IPS DF 6.9 (cell line): ENCODE measurements around the gene PACSIN2.
"Not testable (repeated sequence)": the region's sequence is repeated elsewhere in the genome, so short reads cannot be mapped to it uniquely, and the experiment has no call there.

Experiments used
- DNase-seq: peaks from one replicate; pipeline ENCODE4 v3.0.0-alpha.2; 2013; ENCODE audit warnings: low read depth, low spot score
- H3K27ac ChIP-seq: one replicate; pipeline ENCODE4 v1.5.1; 2013; ENCODE audit warnings: low read length, control low read depth
- H3K27me3 ChIP-seq: 2 replicates; pipeline ENCODE4 v1.6.1; 2013; ENCODE audit warnings: mild to moderate bottlenecking, low read length; ENCODE audit not compliant: control insufficient read depth, insufficient read depth
- H3K36me3 ChIP-seq: 2 replicates; pipeline ENCODE4 v1.6.1; 2013; ENCODE audit warnings: low read length; ENCODE audit not compliant: control insufficient read depth, insufficient read depth
- H3K4me1 ChIP-seq: 2 replicates; pipeline ENCODE4 v1.6.1; 2013; ENCODE audit warnings: low read length; ENCODE audit not compliant: control insufficient read depth, insufficient read depth
- H3K4me3 ChIP-seq: 2 replicates; pipeline ENCODE4 v1.5.1; 2013; ENCODE audit warnings: mild to moderate bottlenecking, low read length
- H3K9me3 ChIP-seq: 2 replicates; pipeline ENCODE4 v1.6.1; 2013; ENCODE audit warnings: low read length, inconsistent platforms; ENCODE audit not compliant: control insufficient read depth, insufficient read depth
- WGBS: extraction: QIAGEN DNeasy Blood & Tissue Kit; methylation state at CpG from one replicate; pipeline ENCODE4 v1.1.7; 2013; ENCODE audit warnings: mixed read lengths, missing lambda C conversion rate; ENCODE audit not compliant: insufficient read length, insufficient coverage; 5-methylcytosine and 5-hydroxymethylcytosine counted together

The PACSIN2 gene

DNA sequence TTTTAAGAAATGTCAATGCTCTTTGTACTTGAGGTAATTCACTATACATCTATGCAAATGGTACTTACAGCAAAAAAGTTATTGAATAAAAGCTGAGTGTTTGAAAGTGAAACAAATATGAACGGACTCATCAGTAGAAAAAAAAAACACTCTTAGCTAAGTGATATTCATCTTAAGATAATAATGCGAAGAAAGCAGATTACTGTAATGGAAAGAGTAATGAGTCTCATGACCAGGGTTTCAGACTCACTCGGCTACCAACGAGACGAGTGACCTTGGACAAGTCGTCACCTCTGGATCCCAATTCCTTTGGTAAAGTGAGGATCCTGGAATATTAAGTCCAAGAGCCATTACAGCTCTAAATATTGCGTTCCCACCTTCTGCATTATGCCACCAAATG is 57.0 kb downstream of the PACSIN2 start:
- no peak overlapping the region for H3K27ac ChIP-seq
- no peaks in the 10 kb centered on the region for H3K36me3 ChIP-seq
- no peaks in the 10 kb centered on the region for H3K9me3 ChIP-seq
- WGBS: no CpG with 5 or more reads among the region's 7 CpGs
- H3K4me1 ChIP-seq: peaks cover 6% of the 10 kb centered on the region
- no peak for DNase-seq
- no peak overlapping the region for H3K4me3 ChIP-seq
- no peaks in the 10 kb centered on the region for H3K27me3 ChIP-seq

- DNase-seq: no peak
- H3K4me1 ChIP-seq: peaks cover 4% of the 10 kb centered on the region; the same call in 1 of the 2 replicates
- no peaks in the 10 kb centered on the region for H3K27me3 ChIP-seq
- H3K4me3 ChIP-seq: no peak overlapping the region
- no peaks in the 10 kb centered on the region for H3K9me3 ChIP-seq
- WGBS: no CpG with 5 or more reads among the region's 3 CpGs
- H3K27ac ChIP-seq: no peak overlapping the region
- H3K36me3 ChIP-seq: no peaks in the 10 kb centered on the region
Measured at GRCh38 chr22:42957544-42957943, 57.4 kb downstream of the PACSIN2 start.

DNA sequence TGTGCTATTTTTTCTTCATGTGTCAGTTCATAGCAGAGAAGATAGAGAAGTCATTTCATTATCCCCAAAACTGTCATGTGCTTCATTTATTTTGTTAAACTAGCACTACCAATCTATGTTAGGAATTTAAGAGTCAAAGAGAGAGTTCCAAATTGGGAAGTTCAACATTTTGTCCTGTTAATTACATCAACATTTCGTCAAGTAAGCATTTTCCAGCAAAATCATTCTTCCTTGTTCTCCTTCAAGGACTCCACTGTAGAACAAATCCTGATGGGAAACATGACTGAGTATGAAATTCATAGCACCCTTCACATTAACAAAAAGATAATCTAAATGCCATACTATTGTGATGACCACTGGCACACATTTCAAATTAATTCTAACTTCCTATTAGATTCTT is 59.1 kb downstream of the PACSIN2 start:
- H3K4me3 ChIP-seq: no peak overlapping the region
- no peak overlapping the region for H3K27ac ChIP-seq
- H3K4me1 ChIP-seq: peaks cover 4% of the 10 kb centered on the region; the same call in 1 of the 2 replicates
- H3K9me3 ChIP-seq: no peaks in the 10 kb centered on the region
- H3K27me3 ChIP-seq: no peaks in the 10 kb centered on the region
- DNase-seq: no peak
- H3K36me3 ChIP-seq: no peaks in the 10 kb centered on the region
- WGBS: no CpG with 5 or more reads among the region's 1 CpG

DNA sequence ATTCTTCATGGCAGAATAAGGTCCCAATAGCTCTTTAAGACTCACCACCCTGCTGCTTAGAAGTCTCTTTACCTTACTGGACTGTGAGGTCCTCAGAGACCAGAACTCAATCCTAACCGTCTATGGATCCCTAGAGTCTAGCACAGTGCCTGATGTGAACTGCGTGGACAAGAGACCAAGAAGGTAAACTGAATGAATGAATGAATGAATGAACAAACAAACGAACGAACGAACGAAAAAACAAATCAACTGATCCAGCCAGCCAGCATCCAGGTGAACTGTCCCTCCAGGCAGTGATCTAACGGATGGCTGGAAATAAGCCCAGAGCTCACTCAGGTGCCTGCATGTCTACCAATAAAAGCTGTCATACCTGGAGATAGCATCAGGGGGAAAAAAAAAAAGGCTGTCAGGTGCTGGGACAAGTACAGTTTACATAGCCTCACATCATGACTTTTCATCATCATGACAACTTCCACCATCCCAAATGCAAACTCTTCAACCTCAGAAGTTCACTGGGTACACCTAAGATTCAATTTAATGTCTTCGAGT is 59.8 kb downstream of the PACSIN2 start:
- Histone ChIP-seq H3K9me3 (no peaks in the 10 kb centered on the region), H3K27me3 (no peaks in the 10 kb centered on the region), H3K36me3 (no peaks in the 10 kb centered on the region), H3K4me1 (peaks cover 5% of the 10 kb centered on the region; the same call in 1 of the 2 replicates), H3K4me3 (no peak overlapping the region), H3K27ac (no peak overlapping the region)
- WGBS: no CpG with 5 or more reads among the region's 8 CpGs
- no peak for DNase-seq

DNA sequence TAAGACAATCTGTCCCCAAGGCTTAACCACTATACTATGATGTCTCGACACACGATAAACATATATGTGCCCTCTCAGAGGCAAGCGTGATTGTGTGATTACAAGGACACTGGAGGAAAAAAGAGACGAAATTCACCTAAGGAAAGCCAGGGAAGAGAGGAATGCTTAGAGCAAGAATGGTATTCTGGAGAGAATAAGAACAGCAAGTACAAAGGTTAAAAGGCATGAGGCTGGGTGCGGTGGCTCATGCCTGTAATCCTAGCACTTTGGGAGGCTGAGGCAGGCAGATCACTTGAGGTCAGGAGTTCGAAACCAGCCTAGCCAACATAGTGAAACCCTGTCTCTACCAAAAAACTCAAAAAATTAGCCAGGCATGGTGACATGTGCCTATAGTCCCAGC is 61.2 kb downstream of the PACSIN2 start:
- H3K4me1 ChIP-seq, H3K36me3 ChIP-seq, H3K9me3 ChIP-seq, H3K27ac ChIP-seq, H3K4me3 ChIP-seq, DNase-seq, H3K27me3 ChIP-seq: not testable (repeated sequence)
- WGBS: no CpG with 5 or more reads among the region's 6 CpGs

GRCh38 chr22:42951093-42951710 is 63.7 kb downstream of the PACSIN2 start:
- H3K27me3 ChIP-seq: no peaks in the 10 kb centered on the region
- no peaks in the 10 kb centered on the region for H3K36me3 ChIP-seq
- no peak for DNase-seq
- H3K27ac ChIP-seq: no peak overlapping the region
- no CpG with 5 or more reads among the region's 13 CpGs for WGBS
- no peaks in the 10 kb centered on the region for H3K9me3 ChIP-seq
- H3K4me3 ChIP-seq: no peak overlapping the region
- H3K4me1 ChIP-seq: peaks cover 5% of the 10 kb centered on the region; the same call in 1 of the 2 replicates

- Histone ChIP-seq H3K9me3 (no peaks in the 10 kb centered on the region), H3K36me3 (no peaks in the 10 kb centered on the region), H3K27me3 (no peaks in the 10 kb centered on the region), H3K4me3 (no peak overlapping the region), H3K27ac (no peak overlapping the region), H3K4me1 (peaks cover 9% of the 10 kb centered on the region; the same call in 1 of the 2 replicates)
- no CpG with 5 or more reads among the region's 5 CpGs for WGBS
- DNase-seq: no peak
Measured at GRCh38 chr22:42950281-42950680, 64.7 kb downstream of the PACSIN2 start.

- H3K4me1 ChIP-seq: peaks cover 9% of the 10 kb centered on the region; the same call in 1 of the 2 replicates
Measured at GRCh38 chr22:42949159-42949558, 65.8 kb downstream of the PACSIN2 start.

GRCh38 chr22:42948294-42948693 is 66.7 kb downstream of the PACSIN2 start:
- H3K4me1 ChIP-seq: peaks cover 9% of the 10 kb centered on the region; the same call in 1 of the 2 replicates
- no peaks in the 10 kb centered on the region for H3K9me3 ChIP-seq
- no CpG with 5 or more reads among the region's 2 CpGs for WGBS
- H3K36me3 ChIP-seq: no peaks in the 10 kb centered on the region
- no peaks in the 10 kb centered on the region for H3K27me3 ChIP-seq
- no peak for DNase-seq
- H3K4me3 ChIP-seq: no peak overlapping the region
- no peak overlapping the region for H3K27ac ChIP-seq

More at GRCh38 chr22:42949159-42949558, 65.8 kb downstream of the PACSIN2 start:
- no peaks in the 10 kb centered on the region for H3K36me3 ChIP-seq
- H3K4me3 ChIP-seq: no peak overlapping the region
- WGBS: no CpG with 5 or more reads among the region's 6 CpGs
- H3K9me3 ChIP-seq: no peaks in the 10 kb centered on the region
- no peak overlapping the region for H3K27ac ChIP-seq
- H3K27me3 ChIP-seq: no peaks in the 10 kb centered on the region
- DNase-seq: no peak

GRCh38 chr22:42947211-42947990 is 67.5 kb downstream of the PACSIN2 start:
- no peaks in the 10 kb centered on the region for H3K9me3 ChIP-seq
- no peak for DNase-seq
- no peaks in the 10 kb centered on the region for H3K36me3 ChIP-seq
- H3K27me3 ChIP-seq: no peaks in the 10 kb centered on the region
- no CpG with 5 or more reads among the region's 13 CpGs for WGBS
- H3K4me3 ChIP-seq: no peak overlapping the region
- H3K27ac ChIP-seq: no peak overlapping the region
- peaks cover 9% of the 10 kb centered on the region; the same call in 1 of the 2 replicates for H3K4me1 ChIP-seq
